WTC11 (cell line): ENCODE results near the gene MICAL3. TPM values are rescaled to one million over a fixed set of nuclear protein-coding genes. Genes with fewer than 3 reads are reported as not detected.

Experiments
- ATAC-seq: fragments of 200-7000 bp; cut with Tn5 transposase; 2 replicates; pipeline ENCODE4 v1.10.0; 2021; ENCODE audit warnings: mild to moderate bottlenecking, moderate library complexity
- CTCF ChIA-PET: fragments of 300-600 bp; sonication (Branson Sonifier 250); formaldehyde crosslinking; loops from one replicate; lab custom pipeline; 2021; ENCODE audit warnings: antibody characterized with exemption; lab: Charles Lee
- POLR2A ChIA-PET: fragments of 350-600 bp; sonication (Branson Sonifier 250); formaldehyde crosslinking; loops from one replicate; lab custom pipeline; 2021; ENCODE audit warnings: antibody characterized with exemption; lab: Charles Lee
- DNase-seq: peaks from one replicate; pipeline ENCODE4 v3.0.0; 2021; ENCODE audit warnings: low spot score
- H3K27ac Mint-ChIP-seq: 2 replicates; pipeline ENCODE4 v1.8.0; 2021; ENCODE audit warnings: mixed read lengths
- H3K27me3 Mint-ChIP-seq: 2 replicates; pipeline ENCODE4 v1.8.0; 2021; ENCODE audit warnings: low read depth, mild to moderate bottlenecking, moderate library complexity, mixed read lengths
- H3K36me3 Mint-ChIP-seq: 2 replicates; pipeline ENCODE4 v1.8.0; 2021; ENCODE audit warnings: mixed read lengths
- H3K4me1 Mint-ChIP-seq: 2 replicates; pipeline ENCODE4 v1.8.0; 2022; ENCODE audit warnings: mixed read lengths
- H3K4me3 Mint-ChIP-seq: 2 replicates; pipeline ENCODE4 v1.8.0; 2021; ENCODE audit warnings: mild to moderate bottlenecking, moderate library complexity, mixed read lengths
- H3K9me3 Mint-ChIP-seq: 2 replicates; pipeline ENCODE4 v1.8.0; 2021; ENCODE audit warnings: mixed read lengths
- CDX4 ChIP-seq: fragments of 250-450 bp; sonication (Bioruptor Pico); IDR thresholded peaks from 2 replicates; pipeline ENCODE4 v1.9.0; 2021; ENCODE audit warnings: moderate library complexity, mild to moderate bottlenecking, inconsistent platforms, borderline replicate concordance
- E2F4 ChIP-seq: sonication (generic); formaldehyde crosslinking; IDR thresholded peaks from 2 replicates; pipeline ENCODE4 v1.8.1; 2022; ENCODE audit warnings: low read depth, mild to moderate bottlenecking, moderate library complexity, missing genetic modification reagents, borderline replicate concordance
- E2F5 ChIP-seq: sonication (generic); formaldehyde crosslinking; IDR thresholded peaks from 2 replicates; pipeline ENCODE4 v1.8.1; 2022; ENCODE audit warnings: mild to moderate bottlenecking, moderate library complexity, missing genetic modification reagents
- ELF4 ChIP-seq: sonication (generic); formaldehyde crosslinking; IDR thresholded peaks from 2 replicates; pipeline ENCODE4 v1.8.1; 2022; ENCODE audit warnings: low read depth, mild to moderate bottlenecking, moderate library complexity, missing genetic modification reagents
- HMGA2 ChIP-seq: fragments of 250-450 bp; sonication (Bioruptor Pico); IDR thresholded peaks from 2 replicates; pipeline ENCODE4 v1.4.0; 2021; ENCODE audit warnings: mild to moderate bottlenecking, moderate library complexity
- NR1H2 ChIP-seq: sonication (generic); formaldehyde crosslinking; IDR thresholded peaks from 2 replicates; pipeline ENCODE4 v1.9.0; 2021; ENCODE audit warnings: mild to moderate bottlenecking, moderate library complexity, missing genetic modification reagents
- NR2C2 ChIP-seq: sonication (generic); formaldehyde crosslinking; IDR thresholded peaks from 2 replicates; pipeline ENCODE4 v1.8.0; 2022; ENCODE audit warnings: mild to moderate bottlenecking, missing genetic modification reagents
- NR3C1 ChIP-seq: sonication (generic); formaldehyde crosslinking; conservative IDR thresholded peaks from 2 replicates; pipeline ENCODE4 v1.8.1; 2023; ENCODE audit warnings: low read depth, mild to moderate bottlenecking, missing genetic modification reagents
- PREB ChIP-seq: sonication (generic); formaldehyde crosslinking; IDR thresholded peaks from 2 replicates; pipeline ENCODE4 v1.8.1; 2022; ENCODE audit warnings: mild to moderate bottlenecking, missing genetic modification reagents, moderate library complexity, borderline replicate concordance
- SMAD4 ChIP-seq: sonication (generic); formaldehyde crosslinking; IDR thresholded peaks from 2 replicates; pipeline ENCODE4 v1.8.0; 2022; ENCODE audit warnings: mild to moderate bottlenecking, missing genetic modification reagents
- USF1 ChIP-seq: sonication (generic); formaldehyde crosslinking; IDR thresholded peaks from 2 replicates; pipeline ENCODE4 v1.8.0; 2022; ENCODE audit warnings: mild to moderate bottlenecking, missing genetic modification reagents
- ZMAT4 ChIP-seq: fragments of 250-450 bp; sonication (Bioruptor Pico); IDR thresholded peaks from 2 replicates; pipeline ENCODE4 v1.9.0; 2021; ENCODE audit warnings: mild to moderate bottlenecking
- ZNF232 ChIP-seq: sonication (generic); formaldehyde crosslinking; IDR thresholded peaks from 2 replicates; pipeline ENCODE4 v1.8.0; 2022; ENCODE audit warnings: mild to moderate bottlenecking, missing genetic modification reagents
- ZNF281 ChIP-seq: sonication (generic); formaldehyde crosslinking; IDR thresholded peaks from 2 replicates; pipeline ENCODE4 v1.8.0; 2023; ENCODE audit warnings: mild to moderate bottlenecking, missing genetic modification reagents
- ZNF512 ChIP-seq: sonication (generic); formaldehyde crosslinking; IDR thresholded peaks from 2 replicates; pipeline ENCODE4 v1.8.1; 2022; ENCODE audit warnings: missing genetic modification reagents, borderline replicate concordance
- ZSCAN18 ChIP-seq: fragments of 250-450 bp; sonication (Bioruptor Pico); IDR thresholded peaks from 2 replicates; pipeline ENCODE4 v2.1.2; 2022; ENCODE audit warnings: mild to moderate bottlenecking, moderate library complexity
- total RNA-seq: library from RNA; stranded (reverse); gene quantifications from 3 replicates; pipeline ENCODE4 v1.2.3, GENCODE V29; 2021

Gene MICAL3
- total RNA-seq, 1 experiment from 2014 or later: 41.2 TPM

GRCh38 chr22:17796695-17797094, 227.7 kb downstream of the MICAL3 start:
- Mint-ChIP-seq H3K4me3 (no peak overlapping the region), H3K27ac (no peak overlapping the region), H3K27me3 (no peaks in the 10 kb centered on the region), H3K9me3 (no peaks in the 10 kb centered on the region), H3K4me1 (no peaks in the 10 kb centered on the region), H3K36me3 (no peaks in the 10 kb centered on the region)
- TF ChIP-seq ZNF512 (CRISPR knock-in tag): no peak
- TF ChIP-seq ZMAT4: no peak
- TF ChIP-seq NR2C2: no peak
- no peak for TF ChIP-seq E2F5 (CRISPR knock-in tag)
- no peak for TF ChIP-seq NR3C1 (CRISPR knock-in tag)
- no peak for TF ChIP-seq E2F4 (CRISPR knock-in tag)
- POLR2A ChIA-PET: no interaction called here
- DNase-seq (no peak), ATAC-seq (no peak)
- CTCF ChIA-PET: interaction anchor here (1.4 to 2.0 kb wide), 3 partner anchors 10 to 279 kb away, joined by 4 to 8 read pairs (median 7); no protein-coding TSS in a partner anchor

GRCh38 chr22:17795661-17796548, 228.5 kb downstream of the MICAL3 start:
- ATAC-seq: no peak
- TF ChIP-seq ZNF281 (no peak), ZMAT4 (no peak), NR1H2 (CRISPR knock-in tag) (no peak), PREB (CRISPR knock-in tag) (no peak), ZNF232 (no peak), ZSCAN18 (CRISPR knock-in tag) (no peak), ELF4 (CRISPR knock-in tag) (no peak), USF1 (CRISPR knock-in tag) (no peak), SMAD4 (CRISPR knock-in tag) (no peak), CDX4 (CRISPR knock-in tag) (no peak), HMGA2 (CRISPR knock-in tag) (no peak)
- Mint-ChIP-seq H3K4me1 (no peaks in the 10 kb centered on the region), H3K36me3 (no peaks in the 10 kb centered on the region), H3K9me3 (no peaks in the 10 kb centered on the region), H3K27ac (no peak overlapping the region), H3K27me3 (no peaks in the 10 kb centered on the region), H3K4me3 (no peak overlapping the region)
- ChIA-PET POLR2A (no interaction called here), CTCF (interaction anchor here (1.4 to 2.0 kb wide), 3 partner anchors 9 to 280 kb away, joined by 4 to 8 read pairs (median 5); no protein-coding TSS in a partner anchor)
- DNase-seq: no peak
